HG03432 (cell line): ENCODE data around the gene PPM1K.
A peak's percentile ranks its signal among the peaks of the same experiment; 100 is the strongest.

Experiments
- ATAC-seq: cut with Tn5 transposase; IDR thresholded peaks from one replicate; pipeline ENCODE4 v1.9.1; 2021; ENCODE audit warnings: mild to moderate bottlenecking, moderate library complexity; ENCODE audit not compliant: unreplicated experiment

Gene PPM1K

DNA sequence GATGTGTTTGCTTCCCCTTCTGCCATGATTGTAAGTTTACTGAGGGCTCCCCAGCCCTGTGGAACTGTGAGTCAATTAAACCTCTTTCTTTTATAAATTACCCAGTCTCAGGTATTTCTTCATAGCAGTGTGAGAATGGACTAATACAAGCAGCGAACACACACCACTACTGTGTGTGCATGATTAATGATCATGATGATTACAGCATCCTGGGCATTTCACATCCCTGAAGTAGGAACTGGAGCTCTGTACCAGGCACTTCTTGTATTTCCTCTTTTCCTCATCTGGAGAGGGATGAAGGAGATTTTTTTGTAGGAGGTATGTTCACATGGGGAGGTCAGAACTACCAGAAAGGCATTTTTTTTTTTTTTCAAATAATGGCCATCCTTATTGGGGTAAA is 60.8 kb downstream of the PPM1K start:
- no peak for ATAC-seq

DNA sequence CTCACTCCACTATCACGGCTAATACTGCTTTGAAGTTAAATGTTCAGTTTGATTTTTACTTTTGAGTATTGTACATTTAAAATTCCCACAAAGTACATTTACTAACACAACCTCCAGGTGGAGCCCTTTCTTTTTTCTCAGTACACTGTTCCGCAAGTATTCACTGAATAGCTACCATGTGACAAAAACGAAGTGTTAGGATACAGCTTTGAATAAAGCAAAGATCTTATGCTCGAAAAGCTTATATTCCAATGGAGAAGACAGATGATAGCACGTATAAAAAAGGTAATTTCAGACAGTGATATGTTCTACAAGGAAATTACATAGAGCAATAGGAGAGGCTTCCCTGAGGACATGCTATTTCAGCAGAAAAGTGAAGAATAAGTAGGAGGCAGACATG is 65.3 kb downstream of the PPM1K start:
- ATAC-seq: peak; percentile 84

DNA sequence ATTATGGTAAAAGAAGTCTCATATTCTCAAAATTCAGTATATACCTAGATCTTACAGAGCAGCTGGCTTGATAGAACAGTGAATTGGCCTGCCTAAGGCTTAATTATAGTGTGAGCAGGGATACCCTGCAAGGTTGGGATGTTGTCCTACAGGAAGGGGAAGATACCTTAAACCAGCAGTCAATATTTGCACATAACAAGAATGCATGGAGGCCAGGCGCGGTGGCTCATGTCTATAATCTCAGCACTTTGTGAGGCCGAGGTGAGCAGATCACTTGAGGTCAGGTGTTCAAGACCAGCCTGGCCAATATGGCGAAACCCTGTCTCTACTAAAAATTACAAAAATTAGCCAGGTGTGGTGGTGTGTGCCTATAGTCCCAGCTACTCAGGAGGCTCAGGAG is 67.2 kb downstream of the PPM1K start:
- ATAC-seq: no peak

DNA sequence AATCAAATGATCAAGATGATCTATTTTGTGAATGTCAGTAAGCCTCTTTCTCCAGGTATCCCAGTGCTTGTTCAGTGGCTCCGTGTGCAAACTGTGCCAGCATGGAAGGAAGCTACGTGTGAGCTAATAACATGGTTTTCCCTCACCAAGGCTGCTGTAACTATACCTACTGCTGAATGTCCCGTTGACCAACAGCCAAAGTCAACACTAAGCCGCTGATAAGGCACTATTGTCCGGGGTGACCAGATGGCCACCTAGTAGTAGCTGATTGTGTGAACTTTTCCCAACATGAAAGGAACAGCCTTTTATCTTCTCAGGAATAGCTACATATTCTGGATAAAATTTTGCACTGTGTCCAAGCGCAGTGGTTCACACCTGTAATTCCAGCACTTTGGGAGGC is 68.0 kb downstream of the PPM1K start:
- no peak for ATAC-seq

DNA sequence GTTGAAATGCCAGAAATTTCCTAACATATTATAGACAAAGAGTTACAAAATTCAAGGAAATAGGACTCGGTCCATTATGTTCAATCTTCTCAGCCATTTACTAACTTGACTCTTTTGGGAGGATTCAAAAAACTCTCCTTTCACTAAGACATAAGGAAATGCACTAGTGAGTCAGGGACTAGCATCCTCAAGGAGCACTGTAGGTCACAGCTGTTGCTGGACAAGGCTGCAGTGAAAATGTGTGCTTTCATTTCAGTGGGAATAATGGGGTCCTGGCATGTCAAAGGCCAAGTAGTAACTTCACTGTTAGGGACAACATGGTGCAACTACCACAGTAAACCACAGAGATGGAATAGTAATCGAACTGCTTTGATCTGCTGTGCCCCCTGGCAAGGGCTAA is 69.0 kb downstream of the PPM1K start:
- ATAC-seq: no peak

DNA sequence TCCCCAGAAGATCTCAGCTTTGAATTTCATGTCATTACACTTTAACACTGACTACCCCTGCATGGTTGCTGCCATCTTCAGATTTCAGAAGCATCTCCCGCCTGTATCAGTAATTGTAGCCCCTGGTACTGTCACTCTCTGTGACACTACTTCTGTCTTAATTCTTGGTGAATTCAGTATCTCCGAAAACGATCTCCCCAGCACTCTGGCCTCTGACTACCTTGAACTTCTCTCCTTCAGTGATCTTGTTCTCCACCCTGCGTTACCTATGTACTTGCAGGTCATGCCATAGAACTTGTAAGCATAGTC is 72.2 kb downstream of the PPM1K start:
- ATAC-seq: peak; percentile 16

DNA sequence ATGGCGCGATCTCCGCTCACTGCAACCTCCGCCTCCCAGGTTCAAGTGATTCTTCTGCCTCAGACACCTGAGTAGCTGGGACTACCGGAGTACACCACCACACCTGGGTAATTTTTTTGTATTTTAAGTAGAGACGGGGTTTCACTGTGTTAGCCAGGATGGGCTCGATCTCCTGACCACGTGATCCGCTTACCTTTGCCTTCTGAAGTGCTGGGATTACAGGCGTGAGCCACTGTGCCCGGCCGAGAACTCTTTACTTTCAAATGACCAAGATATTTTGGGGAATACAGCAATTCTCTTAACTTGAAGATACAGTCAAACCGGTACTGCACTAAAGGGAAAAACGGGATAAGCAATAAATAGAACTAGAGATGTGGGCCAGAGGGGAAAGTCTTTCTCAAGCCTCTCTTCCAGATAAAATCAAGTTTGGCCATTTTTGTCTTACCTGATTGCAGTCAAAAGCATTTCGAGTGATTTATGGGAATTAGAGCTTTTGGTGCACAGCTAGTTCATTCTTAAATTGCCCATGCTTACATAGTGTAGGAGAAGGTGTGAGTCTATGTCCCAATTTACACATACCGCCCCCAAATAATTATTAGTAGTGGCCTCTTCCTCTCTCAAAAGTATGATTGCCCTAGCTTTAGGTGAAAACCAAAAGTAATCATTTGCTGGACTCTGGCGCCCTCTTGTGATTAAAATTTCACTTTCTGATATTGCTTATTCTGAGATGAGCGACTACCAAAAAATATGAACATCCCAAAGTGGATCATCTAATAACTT is 72.7 kb downstream of the PPM1K start:
- peak; percentile 73 for ATAC-seq

DNA sequence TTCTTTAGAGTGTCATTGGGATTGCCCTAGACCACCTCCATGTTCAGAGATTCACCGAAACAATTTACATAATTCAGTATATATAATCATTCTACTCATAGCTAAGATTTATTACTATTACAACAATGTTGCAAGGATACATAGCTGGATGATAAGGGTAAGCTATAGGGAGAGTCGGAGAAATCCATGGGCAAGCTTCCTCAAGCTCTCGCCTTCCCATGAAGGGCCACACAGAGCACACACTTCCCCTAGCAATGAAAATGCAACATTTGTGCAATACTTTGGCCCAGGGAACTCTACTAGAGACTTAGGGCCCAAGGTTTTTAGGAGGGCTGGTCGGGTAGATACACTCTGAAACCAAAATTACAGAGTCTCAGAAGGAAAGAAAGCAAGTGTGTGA is 76.2 kb downstream of the PPM1K start:
- no peak for ATAC-seq
